ENCODE measurements around the gene EI24. TPM values are rescaled to one million over a fixed set of nuclear protein-coding genes. Genes with fewer than 3 reads are reported as not detected.

The EI24 gene
- total RNA-seq, 1 experiment from 2014 or later: 93.1 TPM

DNA sequence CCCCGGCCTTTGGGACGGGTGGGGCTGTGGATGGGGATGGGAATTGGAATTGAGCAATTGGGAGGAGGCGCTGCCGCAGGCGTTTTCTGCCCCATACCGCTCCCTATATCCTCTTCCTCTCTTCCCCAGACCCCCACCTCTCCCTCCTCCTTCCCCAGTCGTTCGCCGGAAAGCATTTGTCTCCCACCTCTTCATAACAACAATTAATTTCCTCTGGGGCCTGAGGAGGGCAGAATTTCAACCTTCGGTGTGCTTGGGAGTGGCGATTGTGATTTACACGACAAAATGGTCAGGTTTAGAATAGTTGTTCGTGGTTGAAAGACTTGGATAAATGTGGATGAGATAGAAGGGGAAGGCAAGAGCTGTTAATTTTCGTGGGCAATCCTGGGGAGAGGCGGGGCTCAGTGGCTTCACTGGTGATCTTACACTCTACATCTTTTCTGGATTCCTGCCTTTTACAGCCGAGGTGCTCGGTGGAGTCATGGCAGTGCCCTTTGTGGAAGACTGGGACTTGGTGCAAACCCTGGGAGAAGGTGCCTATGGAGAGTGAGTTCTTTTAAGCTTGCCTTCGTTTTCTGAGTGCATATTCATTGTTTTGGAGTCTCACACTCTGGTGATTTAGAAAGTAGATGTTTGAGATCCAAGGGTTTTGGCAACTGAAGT, 57.1 kb downstream of the EI24 start:
- DNase-seq (ENCODE audit: unreplicated experiment): peak; percentile 97
- TF ChIP-seq, protein P1, sequence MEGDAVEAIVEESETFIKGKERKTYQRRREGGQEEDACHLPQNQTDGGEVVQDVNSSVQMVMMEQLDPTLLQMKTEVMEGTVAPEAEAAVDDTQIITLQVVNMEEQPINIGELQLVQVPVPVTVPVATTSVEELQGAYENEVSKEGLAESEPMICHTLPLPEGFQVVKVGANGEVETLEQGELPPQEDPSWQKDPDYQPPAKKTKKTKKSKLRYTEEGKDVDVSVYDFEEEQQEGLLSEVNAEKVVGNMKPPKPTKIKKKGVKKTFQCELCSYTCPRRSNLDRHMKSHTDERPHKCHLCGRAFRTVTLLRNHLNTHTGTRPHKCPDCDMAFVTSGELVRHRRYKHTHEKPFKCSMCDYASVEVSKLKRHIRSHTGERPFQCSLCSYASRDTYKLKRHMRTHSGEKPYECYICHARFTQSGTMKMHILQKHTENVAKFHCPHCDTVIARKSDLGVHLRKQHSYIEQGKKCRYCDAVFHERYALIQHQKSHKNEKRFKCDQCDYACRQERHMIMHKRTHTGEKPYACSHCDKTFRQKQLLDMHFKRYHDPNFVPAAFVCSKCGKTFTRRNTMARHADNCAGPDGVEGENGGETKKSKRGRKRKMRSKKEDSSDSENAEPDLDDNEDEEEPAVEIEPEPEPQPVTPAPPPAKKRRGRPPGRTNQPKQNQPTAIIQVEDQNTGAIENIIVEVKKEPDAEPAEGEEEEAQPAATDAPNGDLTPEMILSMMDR (IDR thresholded peaks at IDR 0.05; ENCODE audit: unreplicated experiment): peak; percentile 36
- POLR2A ChIA-PET: interaction anchor here (0.6 to 3.3 kb wide), 12 partner anchors 9 to 277 kb away, joined by 3 to 66 read pairs (median 5); partner anchors contain the start of genes EI24, HYLS1, PUS3 and STT3A
- Mint-ChIP-seq H3K36me3 (ENCODE audit: insufficient read depth, unreplicated experiment) (peaks cover 34% of the 10 kb centered on the region), H3K27ac (ENCODE audit: low read depth, unreplicated experiment) (peak overlapping the region; percentile 78), H3K4me1 (ENCODE audit: insufficient read depth, unreplicated experiment) (peaks cover 33% of the 10 kb centered on the region), H3K9me3 (ENCODE audit: unreplicated experiment) (no peaks in the 10 kb centered on the region), H3K4me3 (ENCODE audit: unreplicated experiment) (peak overlapping the region; percentile 87), H3K27me3 (ENCODE audit: insufficient read depth, unreplicated experiment) (no peaks in the 10 kb centered on the region)
- CTCF ChIA-PET: interaction anchor here (0.5 to 1.3 kb wide), 21 partner anchors 10 to 741 kb away, joined by 3 to 11 read pairs (median 3); partner anchors contain the start of gene HYLS1
- BruUV-seq (replicated peaks): no TSS peak
- intact Hi-C loops (cut with micrococcal nuclease): loop anchor here (1.0 kb wide), 1 partner anchor 248 kb away; no protein-coding TSS in a partner anchor

GRCh38 chr11:125627236-125627910, 58.1 kb downstream of the EI24 start:
- Mint-ChIP-seq H3K27ac (ENCODE audit: low read depth, unreplicated experiment) (peak overlapping the region; percentile 78), H3K4me3 (ENCODE audit: unreplicated experiment) (peak overlapping the region; percentile 87), H3K9me3 (ENCODE audit: unreplicated experiment) (no peaks in the 10 kb centered on the region), H3K27me3 (ENCODE audit: insufficient read depth, unreplicated experiment) (no peaks in the 10 kb centered on the region), H3K36me3 (ENCODE audit: insufficient read depth, unreplicated experiment) (peaks cover 27% of the 10 kb centered on the region), H3K4me1 (ENCODE audit: insufficient read depth, unreplicated experiment) (peaks cover 24% of the 10 kb centered on the region)
- TF ChIP-seq, protein P1 (IDR thresholded peaks at IDR 0.05; ENCODE audit: unreplicated experiment): no peak
- CTCF ChIA-PET: interaction anchor here (0.6 to 1.3 kb wide), 18 partner anchors 10 to 566 kb away, joined by 3 to 11 read pairs (median 4); partner anchors contain the start of gene HYLS1
- intact Hi-C loops (cut with micrococcal nuclease): no loop called here
- POLR2A ChIA-PET: interaction anchor here (0.6 to 3.3 kb wide), 9 partner anchors 10 to 276 kb away, joined by 3 to 66 read pairs (median 6); partner anchors contain the start of genes EI24, HYLS1, PUS3 and STT3A
- peak; percentile 10 for DNase-seq (ENCODE audit: unreplicated experiment)
- BruUV-seq (replicated peaks): no TSS peak

Other genes starting within 250 kb of the EI24 start
- gene FEZ1, start 73.2 kb upstream of the EI24 start, total RNA-seq (2022): 5.4 and 6.7 TPM in 2 replicates
- 293 and 414 TPM in 2 replicates for gene STT3A, start 23.4 kb downstream of the EI24 start, total RNA-seq (2022)
- 23.7 and 33.3 TPM in 2 replicates for gene CHEK1, start 55.7 kb downstream of the EI24 start, total RNA-seq (2022)
- not detected in 2 replicates for gene ACRV1, start 111.4 kb downstream of the EI24 start, total RNA-seq (2022)
- not detected in 2 replicates for gene PATE1, start 176.8 kb downstream of the EI24 start, total RNA-seq (2022)
- not detected in 2 replicates for gene PATE2, start 209.4 kb downstream of the EI24 start, total RNA-seq (2022)
- not detected in 2 replicates for gene PATE3, start 218.7 kb downstream of the EI24 start, total RNA-seq (2022)

Measured in MCF 10A (cell line).